HepG2 (cell line): ENCODE results near the gene PRPF38B. TPM values are rescaled to one million over a fixed set of nuclear protein-coding genes. Genes with fewer than 3 reads are reported as not detected.
A peak's percentile ranks its signal among the peaks of the same experiment; 100 is the strongest.

Experiments
- ATAC-seq: fragments of 200-7000 bp; cut with Tn5 transposase; 3 replicates; pipeline ENCODE4 v1.9.1; 2020; ENCODE audit warnings: mild to moderate bottlenecking, moderate library complexity
- BruUV-seq: library from RNA; stranded (reverse); fragments of 400-500 nt; replicated peaks from 2 replicates; lab custom pipeline; 2021; lab: Mats Ljungman, UMichigan
- CTCF ChIA-PET: fragments of 300-600 bp; formaldehyde crosslinking; extraction: SDS; loops from one replicate; lab custom pipeline; 2021; ENCODE audit warnings: low total read pairs, inconsistent platforms, low intra/inter-chr PET ratio; lab: Yijun Ruan, JAX
- POLR2A ChIA-PET: fragments of 350-600 bp; sonication (Branson Sonifier 250); formaldehyde crosslinking; loops from one replicate; lab custom pipeline; 2020; ENCODE audit warnings: antibody characterized with exemption, inconsistent platforms; lab: Yijun Ruan, JAX
- DNase-seq: peaks from one replicate; pipeline ENCODE4 v3.0.0-alpha.2; 2015; ENCODE audit warnings: low spot score
- FAIRE-seq: peaks from 3 replicates; lab custom pipeline; 2011; peaks lifted over from hg19 to GRCh38; lab: Jason Lieb, UNC
- H2AFZ ChIP-seq: one replicate; pipeline ENCODE4 v1.6.1; 2011; ENCODE audit warnings: low read length, inconsistent platforms
- H3K27ac ChIP-seq: fragments of 300-600 bp; 3 replicates; pipeline ENCODE4 v1.8.0; 2011; ENCODE audit warnings: mixed run types, mild to moderate bottlenecking, mixed read lengths, low read length, inconsistent platforms; ENCODE audit not compliant: insufficient read depth; ENCODE audit errors: extremely low read length
- H3K27me3 ChIP-seq, 2 experiments: fragments of 200-600 bp in 1 of 2; 2 replicates in 1 of 2; 3 replicates in 1 of 2; pipeline versions ENCODE4 v1.6.0 to v1.8.0; 2011; ENCODE audit warnings: low read length in 2 of 2, mild to moderate bottlenecking in 2 of 2, moderate library complexity in 2 of 2, inconsistent platforms in 1 of 2; ENCODE audit not compliant: insufficient read depth in 2 of 2, control insufficient read depth in 1 of 2
- H3K36me3 ChIP-seq, 2 experiments: fragments of 200-600 bp in 1 of 2; replicated peaks in 1 of 2; 2 replicates in 1 of 2; 3 replicates in 1 of 2; pipeline versions ENCODE4 v1.5.1 to v1.8.0; 2011; ENCODE audit warnings: low read length in 2 of 2, inconsistent platforms in 1 of 2; ENCODE audit not compliant: insufficient read depth in 2 of 2, control insufficient read depth in 1 of 2
- H3K4me1 ChIP-seq: 2 replicates; pipeline ENCODE4 v1.5.1; 2012; ENCODE audit warnings: low read length, inconsistent platforms; ENCODE audit not compliant: insufficient read depth
- H3K4me2 ChIP-seq: 2 replicates; pipeline ENCODE4 v1.6.0; 2011; ENCODE audit warnings: low read depth, low read length, inconsistent platforms
- H3K4me3 ChIP-seq, 3 experiments: fragments of 200-600 bp in 1 of 3; sonication (generic), shearing (Covaris generic) in 1 of 3; replicated peaks in 1 of 3; 2 replicates each; pipeline ENCODE4 v1.5.1; 2011 to 2016; ENCODE audit warnings: low read length in 3 of 3, inconsistent platforms in 2 of 3, low read depth in 2 of 3, mild to moderate bottlenecking in 2 of 3, control low read depth in 1 of 3, mixed read lengths in 1 of 3; ENCODE audit not compliant: insufficient read depth in 1 of 3
- H3K79me2 ChIP-seq: one replicate; pipeline ENCODE4 v1.6.1; 2011; ENCODE audit warnings: low read length, inconsistent platforms; ENCODE audit not compliant: insufficient read depth
- H3K9ac ChIP-seq: 2 replicates; pipeline ENCODE4 v1.6.0; 2011; ENCODE audit warnings: mild to moderate bottlenecking, low read depth, low read length, inconsistent platforms; ENCODE audit not compliant: insufficient read depth
- H3K9me3 ChIP-seq: 2 replicates; pipeline ENCODE4 v1.5.1; 2012; ENCODE audit warnings: mild to moderate bottlenecking, low read length
- H4K20me1 ChIP-seq: 2 replicates; pipeline ENCODE4 v1.6.0; 2011; ENCODE audit warnings: inconsistent platforms, mild to moderate bottlenecking, low read length, moderate library complexity; ENCODE audit not compliant: insufficient read depth
- AGO2 ChIP-seq: fragments of 200-400 bp; formaldehyde crosslinking; optimal IDR thresholded peaks from 2 replicates; pipeline ENCODE3; 2017; ENCODE audit warnings: mild to moderate bottlenecking, low read depth, low read length, moderate library complexity
- RBFOX2 ChIP-seq: fragments of 200-400 bp; formaldehyde crosslinking; IDR thresholded peaks from 2 replicates; pipeline ENCODE4 v1.6.1; 2017; ENCODE audit warnings: low read depth, mild to moderate bottlenecking, low read length
- RBM22 ChIP-seq: fragments of 200-400 bp; formaldehyde crosslinking; optimal IDR thresholded peaks from 2 replicates; pipeline ENCODE3; 2017; ENCODE audit warnings: mild to moderate bottlenecking, low read length, moderate library complexity
- TBX3 ChIP-seq: fragments of 450-650 bp; IDR thresholded peaks from 2 replicates; pipeline ENCODE4 v1.6.1; 2017; ENCODE audit warnings: antibody characterized with exemption, mild to moderate bottlenecking, inconsistent platforms, borderline replicate concordance
- ZNF773 ChIP-seq: sonication (generic); formaldehyde crosslinking; IDR thresholded peaks from 2 replicates; pipeline ENCODE4 v1.4.0; 2020; ENCODE audit warnings: missing genetic modification reagents, borderline replicate concordance
- ZNF841 ChIP-seq: sonication (generic); formaldehyde crosslinking; IDR thresholded peaks from 2 replicates; pipeline ENCODE4 v1.8.1; 2023; ENCODE audit warnings: missing genetic modification reagents, borderline replicate concordance
- WGBS: methylation state at CpG from one replicate; pipeline ENCODE4 v1.1.6; 2017; ENCODE audit warnings: low lambda C conversion rate; 5-methylcytosine and 5-hydroxymethylcytosine counted together
- in situ Hi-C: cut with HindIII; loops from 2 replicates; pipeline ENCODE4 v1.10.0; 2017; ENCODE audit warnings: low pct_unique_long_range_greater_than_20kb; ENCODE audit not compliant: extremely low pct_ligation_motif_present
- intact Hi-C: fragments of 100-400 bp; cut with micrococcal nuclease; formaldehyde crosslinking; loops from one replicate; pipeline ENCODE4 v1.10.0; 2022; ENCODE audit not compliant: unreplicated experiment
- polyA plus RNA-seq, 8 experiments: library from polyadenylated mRNA; depleted of rRNA in 3 of 8; stranded (reverse) in 7 of 8; unstranded in 1 of 8; fragments of >200 nt; fragmentation: Illumina TruSeq in 4 of 8; extraction: Trizol in 4 of 8; gene quantifications; 2 replicates each; pipeline versions ENCODE4 v1.2.1 to v1.2.3, GENCODE V29; 2011 to 2016; ENCODE audit warnings: low read depth in 4 of 8, missing spikeins in 1 of 8, mixed read lengths in 1 of 8; ENCODE audit not compliant: insufficient read depth in 1 of 8
- total RNA-seq, 5 experiments: library from RNA; depleted of rRNA; stranded (reverse); fragments of >200 nt; fragmentation: Illumina TruSeq; extraction: Trizol; gene quantifications; 2 replicates each; pipeline ENCODE4 v1.2.3, GENCODE V29; 2016; ENCODE audit warnings: low read depth in 1 of 5

Gene PRPF38B
- total and polyA plus RNA-seq, 2 of the 13 experiments (the other 11 are each of a cell fraction or from before 2014, with no cell fraction given): 25.7 to 29.7 TPM

DNA sequence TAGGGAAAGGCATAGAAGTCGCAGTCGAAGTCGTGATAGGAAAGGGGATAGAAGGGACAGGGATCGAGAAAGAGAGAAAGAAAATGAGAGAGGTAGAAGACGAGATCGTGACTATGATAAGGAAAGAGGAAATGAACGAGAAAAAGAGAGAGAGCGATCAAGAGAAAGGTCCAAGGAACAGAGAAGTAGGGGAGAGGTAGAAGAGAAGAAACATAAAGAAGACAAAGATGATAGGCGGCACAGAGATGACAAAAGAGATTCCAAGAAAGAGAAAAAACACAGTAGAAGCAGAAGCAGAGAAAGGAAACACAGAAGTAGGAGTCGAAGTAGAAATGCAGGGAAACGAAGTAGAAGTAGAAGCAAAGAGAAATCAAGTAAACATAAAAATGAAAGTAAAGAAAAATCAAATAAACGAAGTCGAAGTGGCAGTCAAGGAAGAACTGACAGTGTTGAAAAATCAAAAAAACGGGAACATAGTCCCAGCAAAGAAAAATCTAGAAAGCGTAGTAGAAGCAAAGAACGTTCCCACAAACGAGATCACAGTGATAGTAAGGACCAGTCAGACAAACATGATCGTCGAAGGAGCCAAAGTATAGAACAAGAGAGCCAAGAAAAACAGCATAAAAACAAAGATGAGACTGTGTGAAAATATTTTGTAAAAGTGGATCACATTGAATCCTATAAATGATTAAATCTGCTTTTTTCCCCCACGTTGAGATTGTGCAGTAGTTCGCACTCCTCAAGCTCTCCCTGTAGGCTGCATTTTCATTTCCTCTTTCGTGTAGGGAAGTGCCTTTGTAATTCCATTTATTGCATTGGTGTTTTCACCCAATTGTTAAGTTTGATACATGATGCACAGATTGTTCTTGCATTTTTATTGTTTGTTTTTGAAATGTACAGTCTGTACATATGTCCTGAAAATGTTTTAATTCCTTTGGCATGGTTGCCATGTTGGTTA lies 7.5 kb downstream of the PRPF38B start:
- ChIA-PET CTCF (no interaction called here), POLR2A (no interaction called here)
- ATAC-seq (no peak), DNase-seq (no peak), FAIRE-seq (no peak)
- H3K4me3 ChIP-seq: no peak overlapping the region
- peaks cover 15% of the 10 kb centered on the region for H3K79me2 ChIP-seq
- BruUV-seq: TSS peak; percentile 39
- H3K4me2 ChIP-seq: no peak overlapping the region
- no peak overlapping the region for H2AFZ ChIP-seq
- no peaks in the 10 kb centered on the region; a peak in 1 of 5 replicates for H3K27me3 ChIP-seq
- peaks cover 12% of the 10 kb centered on the region for H3K4me1 ChIP-seq
- H3K36me3 ChIP-seq: peaks cover 15 to 47% of the 10 kb centered on the region in 2 experiments
- intact Hi-C loops: no loop called here
- in situ Hi-C loops: no loop called here
- 0 out of 2 replicates have a peak, but pooled peaks have one; percentile 38 for TF ChIP-seq RBFOX2
- peak; percentile 76 for TF ChIP-seq RBM22
- no peak for TF ChIP-seq TBX3
- H4K20me1 ChIP-seq: peaks cover 9% of the 10 kb centered on the region
- H3K9ac ChIP-seq: no peak overlapping the region
- H3K9me3 ChIP-seq: no peaks in the 10 kb centered on the region
- 96% methylated on average over 22 of the region's 22 CpGs for WGBS
- no peak overlapping the region for H3K27ac ChIP-seq

DNA sequence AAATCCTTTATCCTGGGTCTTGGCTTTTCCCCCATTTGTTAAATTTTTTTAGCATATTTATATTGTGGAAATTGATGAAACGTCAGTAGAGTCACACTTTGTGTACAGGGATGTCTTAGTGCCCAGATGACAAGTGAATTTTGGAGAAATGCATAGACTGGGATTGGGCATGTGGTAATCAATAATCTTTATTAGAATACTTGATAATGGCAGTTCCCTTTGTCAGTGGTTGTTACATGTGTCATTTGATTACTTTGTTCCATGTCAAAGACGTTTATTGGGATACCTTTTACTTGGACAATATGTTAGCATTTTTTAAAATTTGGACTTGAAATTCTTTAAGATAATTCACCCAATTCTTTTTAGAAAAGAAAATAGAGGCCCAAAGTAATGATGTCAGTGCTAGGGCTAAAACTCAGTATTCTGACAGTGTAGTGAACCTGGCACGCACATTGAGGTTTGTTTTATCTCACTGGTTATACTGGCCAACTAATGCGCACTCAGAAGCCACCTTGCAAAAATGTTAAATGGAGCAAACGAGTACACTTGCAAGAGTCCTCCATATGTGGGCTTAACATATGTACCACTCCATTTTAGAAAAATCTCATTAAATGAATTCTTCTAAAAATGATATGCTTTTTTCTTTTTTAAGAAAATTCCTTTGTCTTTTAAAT lies 9.2 kb downstream of the PRPF38B start:
- Histone ChIP-seq H2AFZ (no peak overlapping the region), H3K27me3 (no peaks in the 10 kb centered on the region; a peak in 1 of 5 replicates), H3K4me2 (no peak overlapping the region), H4K20me1 (no peaks in the 10 kb centered on the region; the same call in 1 of the 2 replicates), H3K4me3 (no peak overlapping the region), H3K9me3 (no peaks in the 10 kb centered on the region), H3K36me3 (peaks cover 13 to 37% of the 10 kb centered on the region in 2 experiments), H3K27ac (no peak overlapping the region), H3K79me2 (no peaks in the 10 kb centered on the region), H3K4me1 (no peaks in the 10 kb centered on the region), H3K9ac (no peak overlapping the region)
- intact Hi-C loops: no loop called here
- no TSS peak for BruUV-seq
- no peak for FAIRE-seq
- CTCF ChIA-PET: no interaction called here
- in situ Hi-C loops: no loop called here
- no peak for DNase-seq
- POLR2A ChIA-PET: no interaction called here
- ATAC-seq: no peak
- TF ChIP-seq AGO2: peak; percentile 30
- no peak for TF ChIP-seq ZNF773 (CRISPR knock-in tag)
- no peak for TF ChIP-seq ZNF841
- peak; percentile 54 for TF ChIP-seq RBFOX2
- 95% methylated on average over 5 of the region's 5 CpGs for WGBS
